ENCODE data around the gene PIBF1.

The PIBF1 gene

GRCh38 chr13:72851678-72852014 is 69.7 kb downstream of the PIBF1 start:
- no peaks in the 10 kb centered on the region for H3K27me3 ChIP-seq (replicated peaks; ENCODE audit: control insufficient read depth, insufficient read depth, low read length, poor library complexity, severe bottlenecking)
- no peak overlapping the region for H3K4me3 ChIP-seq (ENCODE audit: insufficient read depth, low read depth, low read length, poor library complexity, severe bottlenecking)
- no peak overlapping the region for H3K27ac ChIP-seq (ENCODE audit: insufficient read depth, low read length, poor library complexity, severe bottlenecking)
- no peak for DNase-seq
- H3K36me3 ChIP-seq (ENCODE audit: control insufficient read depth, insufficient read depth, low read length), result peaks cover 52% of the 10 kb centered on the region
- H3K9me3 ChIP-seq (ENCODE audit: control insufficient read depth, low read length), result no peaks in the 10 kb centered on the region
- H3K4me1 ChIP-seq (ENCODE audit: control insufficient read depth, insufficient read depth, low read length, poor library complexity, severe bottlenecking), result no peaks in the 10 kb centered on the region

DNA sequence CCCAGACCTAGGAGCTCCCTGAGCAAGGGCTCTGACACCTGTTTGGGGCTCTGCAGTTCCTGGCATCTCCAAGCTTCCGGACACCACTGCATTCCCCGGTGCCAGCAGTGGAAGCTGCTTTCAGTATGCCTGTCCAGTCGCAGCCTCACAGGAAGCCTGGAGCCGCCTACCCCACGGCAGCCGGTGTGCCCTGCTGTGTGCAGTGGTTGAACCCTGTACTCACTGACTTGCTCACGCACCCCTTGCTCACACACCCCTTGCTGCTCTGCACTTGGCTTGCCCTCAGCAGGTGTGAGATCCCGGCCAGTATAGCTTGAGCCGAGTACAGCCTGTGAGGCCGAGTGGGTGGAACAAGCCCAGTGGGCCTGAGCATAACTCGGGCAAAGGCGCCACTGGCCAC is 70.3 kb downstream of the PIBF1 start:
- no peaks in the 10 kb centered on the region for H3K9me3 ChIP-seq (ENCODE audit: control insufficient read depth, low read length)
- no peak overlapping the region for H3K4me3 ChIP-seq (ENCODE audit: insufficient read depth, low read depth, low read length, poor library complexity, severe bottlenecking)
- no peaks in the 10 kb centered on the region for H3K4me1 ChIP-seq (ENCODE audit: control insufficient read depth, insufficient read depth, low read length, poor library complexity, severe bottlenecking)
- DNase-seq, result no peak
- no peaks in the 10 kb centered on the region for H3K27me3 ChIP-seq (replicated peaks; ENCODE audit: control insufficient read depth, insufficient read depth, low read length, poor library complexity, severe bottlenecking)
- no peak overlapping the region for H3K27ac ChIP-seq (ENCODE audit: insufficient read depth, low read length, poor library complexity, severe bottlenecking)
- peaks cover 50% of the 10 kb centered on the region for H3K36me3 ChIP-seq (ENCODE audit: control insufficient read depth, insufficient read depth, low read length)

DNA sequence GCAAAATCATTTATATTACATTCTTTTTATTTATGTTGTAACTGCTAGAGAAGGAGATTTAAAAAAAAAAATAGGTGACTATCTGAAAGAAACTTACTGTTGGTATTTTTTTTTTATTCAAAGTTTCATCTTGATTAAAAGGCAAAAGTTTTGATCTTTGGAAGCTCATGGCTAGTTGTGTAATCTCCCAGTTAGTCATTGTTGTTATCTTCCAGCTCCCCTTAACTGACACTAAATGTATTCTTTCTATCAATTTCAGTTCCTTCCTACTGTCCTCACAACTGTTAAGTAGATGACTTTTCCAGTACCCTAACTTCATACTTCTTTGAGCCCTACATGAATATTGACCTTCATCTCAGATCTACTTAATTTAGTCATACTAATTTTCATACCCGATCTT is 71.1 kb downstream of the PIBF1 start:
- Histone ChIP-seq H3K27ac (ENCODE audit: insufficient read depth, low read length, poor library complexity, severe bottlenecking) (no peak overlapping the region), H3K9me3 (ENCODE audit: control insufficient read depth, low read length) (no peaks in the 10 kb centered on the region), H3K4me1 (ENCODE audit: control insufficient read depth, insufficient read depth, low read length, poor library complexity, severe bottlenecking) (no peaks in the 10 kb centered on the region), H3K4me3 (ENCODE audit: insufficient read depth, low read depth, low read length, poor library complexity, severe bottlenecking) (no peak overlapping the region), H3K27me3 (replicated peaks; ENCODE audit: control insufficient read depth, insufficient read depth, low read length, poor library complexity, severe bottlenecking) (no peaks in the 10 kb centered on the region), H3K36me3 (ENCODE audit: control insufficient read depth, insufficient read depth, low read length) (peaks cover 43% of the 10 kb centered on the region)
- DNase-seq, result no peak

GRCh38 chr13:72864142-72865011 is 82.4 kb downstream of the PIBF1 start:
- Histone ChIP-seq H3K9me3 (ENCODE audit: control insufficient read depth, low read length) (no peaks in the 10 kb centered on the region), H3K4me1 (ENCODE audit: control insufficient read depth, insufficient read depth, low read length, poor library complexity, severe bottlenecking) (no peaks in the 10 kb centered on the region), H3K27ac (ENCODE audit: insufficient read depth, low read length, poor library complexity, severe bottlenecking) (no peak overlapping the region), H3K4me3 (ENCODE audit: insufficient read depth, low read depth, low read length, poor library complexity, severe bottlenecking) (no peak overlapping the region), H3K36me3 (ENCODE audit: control insufficient read depth, insufficient read depth, low read length) (no peaks in the 10 kb centered on the region), H3K27me3 (replicated peaks; ENCODE audit: control insufficient read depth, insufficient read depth, low read length, poor library complexity, severe bottlenecking) (no peaks in the 10 kb centered on the region)
- no peak for DNase-seq

DNA sequence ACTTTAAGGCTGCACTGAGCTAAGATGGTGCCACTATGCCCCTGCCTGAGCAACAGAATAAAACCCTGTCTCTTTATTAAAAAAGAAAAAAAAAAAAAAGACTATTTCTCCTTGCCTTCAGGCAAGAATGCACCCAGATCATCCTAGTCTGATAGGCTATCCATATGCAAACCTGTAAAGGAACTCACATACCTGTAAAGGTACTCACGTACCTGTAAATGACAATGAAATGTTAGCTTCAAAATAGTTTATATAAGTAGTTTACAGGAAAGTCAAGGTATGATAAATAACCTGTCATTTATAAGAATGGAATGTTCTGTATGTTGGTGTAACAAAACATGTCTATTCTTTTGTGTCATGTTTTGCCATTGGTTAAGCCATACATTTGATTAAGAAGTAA is 86.3 kb downstream of the PIBF1 start:
- no peaks in the 10 kb centered on the region for H3K4me1 ChIP-seq (ENCODE audit: control insufficient read depth, insufficient read depth, low read length, poor library complexity, severe bottlenecking)
- no peak overlapping the region for H3K27ac ChIP-seq (ENCODE audit: insufficient read depth, low read length, poor library complexity, severe bottlenecking)
- H3K4me3 ChIP-seq (ENCODE audit: insufficient read depth, low read depth, low read length, poor library complexity, severe bottlenecking), result no peak overlapping the region
- no peaks in the 10 kb centered on the region for H3K9me3 ChIP-seq (ENCODE audit: control insufficient read depth, low read length)
- H3K27me3 ChIP-seq (replicated peaks; ENCODE audit: control insufficient read depth, insufficient read depth, low read length, poor library complexity, severe bottlenecking), result no peaks in the 10 kb centered on the region
- no peaks in the 10 kb centered on the region for H3K36me3 ChIP-seq (ENCODE audit: control insufficient read depth, insufficient read depth, low read length)
- no peak for DNase-seq

- no peak overlapping the region for H3K4me3 ChIP-seq (ENCODE audit: insufficient read depth, low read depth, low read length, poor library complexity, severe bottlenecking)
- H3K36me3 ChIP-seq (ENCODE audit: control insufficient read depth, insufficient read depth, low read length), result peaks cover 2% of the 10 kb centered on the region
- no peak for DNase-seq
- H3K9me3 ChIP-seq (ENCODE audit: control insufficient read depth, low read length), result no peaks in the 10 kb centered on the region
- H3K27ac ChIP-seq (ENCODE audit: insufficient read depth, low read length, poor library complexity, severe bottlenecking), result no peak overlapping the region
- H3K27me3 ChIP-seq (replicated peaks; ENCODE audit: control insufficient read depth, insufficient read depth, low read length, poor library complexity, severe bottlenecking), result no peaks in the 10 kb centered on the region
- H3K4me1 ChIP-seq (ENCODE audit: control insufficient read depth, insufficient read depth, low read length, poor library complexity, severe bottlenecking), result no peaks in the 10 kb centered on the region
These were observed 93.3 kb downstream of the PIBF1 start for GRCh38 chr13:72875233-72875632.

DNA sequence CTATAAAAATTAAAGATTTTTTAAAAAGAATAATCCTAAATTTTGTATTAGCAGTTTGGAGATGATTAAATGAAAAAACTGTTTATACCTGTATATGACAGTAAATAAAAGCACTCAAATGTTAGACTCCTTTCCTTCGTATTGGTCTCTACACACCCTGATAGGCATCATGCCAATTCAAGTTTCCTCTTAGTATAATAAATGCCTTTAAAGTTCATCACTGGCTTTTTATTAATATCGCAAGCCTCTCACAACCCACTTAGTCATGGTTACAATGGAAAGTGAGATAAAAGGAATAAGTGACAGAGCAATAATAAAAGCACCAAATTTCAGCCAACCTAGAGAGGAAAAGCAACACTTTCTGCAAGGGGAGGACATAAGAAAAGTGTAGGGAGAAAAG is 102.2 kb downstream of the PIBF1 start:
- Histone ChIP-seq H3K4me1 (ENCODE audit: control insufficient read depth, insufficient read depth, low read length, poor library complexity, severe bottlenecking) (no peaks in the 10 kb centered on the region), H3K27me3 (replicated peaks; ENCODE audit: control insufficient read depth, insufficient read depth, low read length, poor library complexity, severe bottlenecking) (no peaks in the 10 kb centered on the region), H3K36me3 (ENCODE audit: control insufficient read depth, insufficient read depth, low read length) (no peaks in the 10 kb centered on the region), H3K27ac (ENCODE audit: insufficient read depth, low read length, poor library complexity, severe bottlenecking) (no peak overlapping the region), H3K4me3 (ENCODE audit: insufficient read depth, low read depth, low read length, poor library complexity, severe bottlenecking) (no peak overlapping the region), H3K9me3 (ENCODE audit: control insufficient read depth, low read length) (no peaks in the 10 kb centered on the region)
- no peak for DNase-seq

DNA sequence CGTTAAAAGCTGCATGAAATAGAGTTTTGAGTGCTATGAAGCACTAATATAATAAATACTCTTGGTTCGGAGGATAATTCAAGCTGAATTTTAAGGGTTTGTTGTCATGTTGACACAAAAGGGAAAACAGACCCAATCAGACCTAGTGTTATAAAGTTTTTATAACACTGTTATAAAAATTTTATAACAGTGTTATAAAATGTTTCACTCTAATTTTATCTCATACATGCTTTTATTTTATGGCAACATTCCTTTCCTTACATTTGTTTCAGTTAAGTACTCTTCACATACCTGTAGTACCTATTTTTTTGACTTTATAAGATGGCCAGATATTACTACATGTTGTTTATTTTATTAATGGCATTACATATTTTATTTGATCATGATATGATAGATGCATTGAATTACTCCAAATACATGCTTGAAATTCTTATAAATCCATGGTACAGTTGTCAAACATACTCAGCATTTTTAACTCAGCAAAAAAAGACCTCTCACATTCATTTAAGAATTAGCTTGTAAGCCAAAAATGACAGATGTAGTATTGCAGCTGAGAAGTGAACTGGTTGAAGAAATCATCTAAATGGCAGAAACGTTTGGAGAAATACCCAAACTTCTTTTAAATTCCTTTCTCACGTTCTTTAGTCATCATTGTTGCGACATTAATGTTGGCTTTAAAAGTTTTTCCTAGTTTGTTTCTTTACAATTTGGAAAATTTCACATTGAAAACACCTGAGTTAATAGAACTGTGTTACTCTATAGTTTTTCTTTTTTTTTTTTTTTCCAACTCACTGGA is 104.5 kb downstream of the PIBF1 start:
- no peak overlapping the region for H3K27ac ChIP-seq (ENCODE audit: insufficient read depth, low read length, poor library complexity, severe bottlenecking)
- H3K27me3 ChIP-seq (replicated peaks; ENCODE audit: control insufficient read depth, insufficient read depth, low read length, poor library complexity, severe bottlenecking), result no peaks in the 10 kb centered on the region
- no peaks in the 10 kb centered on the region for H3K4me1 ChIP-seq (ENCODE audit: control insufficient read depth, insufficient read depth, low read length, poor library complexity, severe bottlenecking)
- H3K9me3 ChIP-seq (ENCODE audit: control insufficient read depth, low read length), result no peaks in the 10 kb centered on the region
- no peaks in the 10 kb centered on the region for H3K36me3 ChIP-seq (ENCODE audit: control insufficient read depth, insufficient read depth, low read length)
- no peak for DNase-seq
- H3K4me3 ChIP-seq (ENCODE audit: insufficient read depth, low read depth, low read length, poor library complexity, severe bottlenecking), result no peak overlapping the region

GRCh38 chr13:72889495-72889894 is 107.6 kb downstream of the PIBF1 start:
- Histone ChIP-seq H3K9me3 (ENCODE audit: control insufficient read depth, low read length) (no peaks in the 10 kb centered on the region), H3K27me3 (replicated peaks; ENCODE audit: control insufficient read depth, insufficient read depth, low read length, poor library complexity, severe bottlenecking) (no peaks in the 10 kb centered on the region), H3K36me3 (ENCODE audit: control insufficient read depth, insufficient read depth, low read length) (peaks cover 3% of the 10 kb centered on the region), H3K4me1 (ENCODE audit: control insufficient read depth, insufficient read depth, low read length, poor library complexity, severe bottlenecking) (no peaks in the 10 kb centered on the region), H3K27ac (ENCODE audit: insufficient read depth, low read length, poor library complexity, severe bottlenecking) (no peak overlapping the region), H3K4me3 (ENCODE audit: insufficient read depth, low read depth, low read length, poor library complexity, severe bottlenecking) (no peak overlapping the region)
- no peak for DNase-seq

DNA sequence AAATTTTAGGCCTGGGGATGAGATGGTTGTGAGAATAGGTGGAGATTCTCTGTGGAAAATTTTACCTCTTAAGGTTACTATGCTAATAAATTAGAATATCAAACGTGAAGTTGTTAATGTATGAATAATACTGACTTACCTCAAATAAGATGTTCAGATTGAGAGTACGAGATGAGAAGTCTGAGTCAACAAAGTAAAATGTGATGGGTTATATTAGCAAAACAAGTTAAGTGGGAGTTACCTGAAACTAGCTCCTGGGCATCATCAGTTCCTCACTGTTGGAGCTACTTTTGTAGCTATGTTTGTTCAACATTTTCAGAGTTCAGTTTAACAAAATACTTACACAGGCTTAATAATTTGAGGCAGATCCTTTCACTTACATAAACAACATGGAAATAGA is 108.6 kb downstream of the PIBF1 start:
- H3K36me3 ChIP-seq (ENCODE audit: control insufficient read depth, insufficient read depth, low read length), result peaks cover 3% of the 10 kb centered on the region
- no peak overlapping the region for H3K27ac ChIP-seq (ENCODE audit: insufficient read depth, low read length, poor library complexity, severe bottlenecking)
- no peaks in the 10 kb centered on the region for H3K27me3 ChIP-seq (replicated peaks; ENCODE audit: control insufficient read depth, insufficient read depth, low read length, poor library complexity, severe bottlenecking)

More for the DNA sequence above, 108.6 kb downstream of the PIBF1 start:
- Histone ChIP-seq H3K9me3 (ENCODE audit: control insufficient read depth, low read length) (no peaks in the 10 kb centered on the region), H3K4me1 (ENCODE audit: control insufficient read depth, insufficient read depth, low read length, poor library complexity, severe bottlenecking) (no peaks in the 10 kb centered on the region), H3K4me3 (ENCODE audit: insufficient read depth, low read depth, low read length, poor library complexity, severe bottlenecking) (no peak overlapping the region)
- DNase-seq, result no peak
